GM12878 (cell line): ENCODE measurements around the gene RASGRP3. TPM values are rescaled to one million over a fixed set of nuclear protein-coding genes. Genes with fewer than 3 reads are reported as not detected.

Source experiments
- ATAC-seq: fragments of 200-7000 bp; cut with Tn5 transposase; 3 replicates; pipeline ENCODE4 v1.9.1; 2020; ENCODE audit warnings: mild to moderate bottlenecking, moderate library complexity
- BruUV-seq: library from RNA; stranded (reverse); fragments of 400-500 nt; replicated peaks from 2 replicates; lab custom pipeline; 2021; lab: Mats Ljungman, UMichigan
- CTCF ChIA-PET: fragments of 300-600 bp; sonication (Branson Sonifier 250); formaldehyde crosslinking; extraction: SDS; loops from one replicate; lab custom pipeline; 2021; ENCODE audit warnings: inconsistent platforms; lab: Yijun Ruan, JAX
- POLR2A ChIA-PET: fragments of 350-600 bp; formaldehyde crosslinking; extraction: SDS; loops from one replicate; lab custom pipeline; 2021; ENCODE audit warnings: inconsistent platforms; lab: Charles Lee
- RAD21 ChIA-PET: fragments of 300-600 bp; sonication (Branson Sonifier 250); formaldehyde crosslinking; loops from one replicate; lab custom pipeline; 2023; ENCODE audit warnings: antibody characterized with exemption; ENCODE audit not compliant: unreplicated experiment; lab: Charles Lee
- SMC1A ChIA-PET: fragments of 300-600 bp; sonication (Branson Sonifier 250); formaldehyde crosslinking; loops from one replicate; lab custom pipeline; 2023; ENCODE audit not compliant: unreplicated experiment, uncharacterized antibody; lab: Charles Lee
- DNase-seq: peaks from one replicate; pipeline ENCODE4 v3.0.0-alpha.2; 2011; ENCODE audit warnings: low read depth, low spot score
- FAIRE-seq: peaks from 3 replicates; lab custom pipeline; 2011; peaks lifted over from hg19 to GRCh38; lab: Jason Lieb, UNC
- H2AFZ ChIP-seq: 2 replicates; pipeline ENCODE4 v1.6.0; 2011; ENCODE audit warnings: low read depth, low read length, control low read depth; ENCODE audit not compliant: control insufficient read depth
- H3K27ac ChIP-seq: 2 replicates; pipeline ENCODE4 v1.5.1; 2011; ENCODE audit warnings: control low read depth; ENCODE audit not compliant: control insufficient read depth, insufficient read depth
- H3K27me3 ChIP-seq, 2 experiments: replicated peaks in 1 of 2; 2 replicates each; pipeline versions ENCODE4 v1.6.0 to v1.6.1; 2011; ENCODE audit warnings: low read length in 1 of 2; ENCODE audit not compliant: control insufficient read depth in 2 of 2, insufficient read depth in 2 of 2
- H3K36me3 ChIP-seq, 2 experiments: 2 replicates each; pipeline ENCODE4 v1.5.1; 2011; ENCODE audit warnings: low read length in 1 of 2; ENCODE audit not compliant: control insufficient read depth in 2 of 2, insufficient read depth in 2 of 2
- H3K4me1 ChIP-seq: 2 replicates; pipeline ENCODE4 v1.6.1; 2011; ENCODE audit warnings: mild to moderate bottlenecking, low read length, moderate library complexity, mixed read lengths; ENCODE audit not compliant: control insufficient read depth, insufficient read depth
- H3K4me2 ChIP-seq: 2 replicates; pipeline ENCODE4 v1.6.0; 2011; ENCODE audit warnings: control low read depth; ENCODE audit not compliant: control insufficient read depth, insufficient read depth
- H3K4me3 ChIP-seq: fragments of 200-600 bp; sonication (generic); 2 replicates; pipeline ENCODE4 v1.5.1; 2016
- H3K79me2 ChIP-seq: 2 replicates; pipeline ENCODE4 v1.6.0; 2011; ENCODE audit warnings: low read length; ENCODE audit not compliant: control insufficient read depth, insufficient read depth
- H3K9ac ChIP-seq: 2 replicates; pipeline ENCODE4 v1.8.0; 2011; ENCODE audit warnings: low read length, control low read depth, mixed read lengths; ENCODE audit not compliant: control insufficient read depth, insufficient read depth
- H3K9me3 ChIP-seq: replicated peaks from 3 replicates; pipeline ENCODE4 v1.5.1; 2011; ENCODE audit warnings: mild to moderate bottlenecking, low read length; ENCODE audit not compliant: control insufficient read depth, insufficient read depth
- H4K20me1 ChIP-seq: 2 replicates; pipeline ENCODE4 v1.6.0; 2011; ENCODE audit not compliant: control insufficient read depth, insufficient read depth
- DPF2 ChIP-seq: fragments of 450-650 bp; IDR thresholded peaks from 2 replicates; pipeline ENCODE4 v1.6.1; 2017; ENCODE audit warnings: mild to moderate bottlenecking
- FOS ChIP-seq: IDR thresholded peaks from 3 replicates; pipeline ENCODE4 v1.6.1; 2011; ENCODE audit warnings: borderline replicate concordance; ENCODE audit not compliant: insufficient read length; ENCODE audit errors: extremely low read depth
- FOXM1 ChIP-seq: IDR thresholded peaks from 2 replicates; pipeline ENCODE4 v1.6.1; 2012; ENCODE audit warnings: low read depth, mild to moderate bottlenecking, inconsistent platforms, low read length, moderate library complexity
- IKZF2 ChIP-seq, 2 experiments: fragments of 450-650 bp; IDR thresholded peaks; 2 replicates each; pipeline ENCODE4 v1.6.1; 2017; ENCODE audit warnings: mild to moderate bottlenecking in 2 of 2, moderate library complexity in 2 of 2
- KLF5 ChIP-seq: fragments of 450-650 bp; IDR thresholded peaks from 2 replicates; pipeline ENCODE4 v1.6.1; 2014; ENCODE audit warnings: mild to moderate bottlenecking; ENCODE audit not compliant: partially characterized antibody
- MEF2A ChIP-seq: IDR thresholded peaks from 2 replicates; pipeline ENCODE4 v1.6.1; 2011; ENCODE audit warnings: low read depth, mild to moderate bottlenecking, low read length, moderate library complexity; ENCODE audit not compliant: insufficient read depth
- MTA3 ChIP-seq: IDR thresholded peaks from 2 replicates; pipeline ENCODE4 v1.6.1; 2012; ENCODE audit warnings: low read length, inconsistent platforms, borderline replicate concordance
- MYC ChIP-seq: IDR thresholded peaks from 2 replicates; pipeline ENCODE4 v1.6.1; 2011; ENCODE audit warnings: mild to moderate bottlenecking, low read length, moderate library complexity, inconsistent platforms; ENCODE audit not compliant: insufficient read depth, insufficient replicate concordance, insufficient read length, severe bottlenecking
- NFIC ChIP-seq: IDR thresholded peaks from 2 replicates; pipeline ENCODE4 v1.6.1; 2012; ENCODE audit warnings: low read depth, mild to moderate bottlenecking, inconsistent platforms, low read length, moderate library complexity
- PML ChIP-seq: IDR thresholded peaks from 2 replicates; pipeline ENCODE4 v1.6.1; 2012; ENCODE audit warnings: low read length, inconsistent platforms
- POLR2A ChIP-seq: IDR thresholded peaks from 2 replicates; pipeline ENCODE4 v1.6.1; 2011; ENCODE audit warnings: low read depth, mild to moderate bottlenecking, low read length
- POLR2AphosphoS5 ChIP-seq: IDR thresholded peaks from 2 replicates; pipeline ENCODE4 v1.6.1; 2011; ENCODE audit warnings: mild to moderate bottlenecking, low read length, inconsistent platforms
- SIX5 ChIP-seq: IDR thresholded peaks from 2 replicates; pipeline ENCODE4 v1.6.1; 2011; ENCODE audit warnings: mild to moderate bottlenecking, low read depth, low read length, moderate library complexity; ENCODE audit not compliant: severe bottlenecking
- SMAD5 ChIP-seq: IDR thresholded peaks from 2 replicates; pipeline ENCODE4 v1.6.1; 2016; ENCODE audit warnings: antibody characterized with exemption, low read depth
- STAT3 ChIP-seq: IDR thresholded peaks from 2 replicates; pipeline ENCODE4 v1.6.1; 2011; ENCODE audit warnings: low read depth, low read length, improper control_type of control experiment
- TBL1XR1 ChIP-seq: IDR thresholded peaks from 2 replicates; pipeline ENCODE4 v1.6.1; 2012; ENCODE audit warnings: low read depth, low read length, improper control_type of control experiment
- WGBS: methylation state at CpG from one replicate; pipeline ENCODE4 v1.1.6; 2016; ENCODE audit warnings: low lambda C conversion rate; ENCODE audit not compliant: insufficient replicate concordance, insufficient coverage; ENCODE audit errors: missing lambda C conversion rate; 5-methylcytosine and 5-hydroxymethylcytosine counted together
- in situ Hi-C: fragments of 300-500 bp; cut with MboI; formaldehyde crosslinking; loops from 9 replicates; pipeline ENCODE4 v1.14.3; 2018; ENCODE audit warnings: mixed read lengths
- intact Hi-C: fragments of 100-400 bp; cut with micrococcal nuclease; formaldehyde crosslinking; loops from one replicate; pipeline ENCODE4 v1.14.2; 2022; ENCODE audit not compliant: unreplicated experiment
- polyA plus RNA-seq, 11 experiments: library from polyadenylated mRNA; depleted of rRNA in 4 of 11; unstranded in 6 of 11; stranded (reverse) in 5 of 11; fragments of >200 nt; fragmentation: Nextera tagmentation in 4 of 11; fragmentation: Illumina TruSeq in 1 of 11; extraction: Ambion mirVana in 4 of 11; extraction: Trizol in 1 of 11; gene quantifications; 1 replicate in 1 of 11; 2 replicates in 10 of 11; pipeline versions ENCODE4 v1.2.1 to v1.2.3, GENCODE V29; 2011 to 2016; ENCODE audit warnings: inconsistent platforms in 2 of 11, missing spikeins in 2 of 11, low read depth in 1 of 11
- total RNA-seq, 4 experiments: library from RNA; depleted of rRNA in 3 of 4; stranded (reverse); fragments of >200 nt in 3 of 4; fragmentation: Illumina TruSeq in 1 of 4; extraction: Trizol in 1 of 4; gene quantifications; 2 replicates each; pipeline versions ENCODE4 v1.2.1 to v1.2.3, GENCODE V29; 2013 to 2021
- TF ChIP-seq, protein P1 (sequence below): fragments of 450-650 bp; IDR thresholded peaks from 2 replicates; pipeline ENCODE4 v1.6.1; 2014; ENCODE audit warnings: mild to moderate bottlenecking
- TF ChIP-seq, protein P2 (sequence below): fragments of 450-650 bp; IDR thresholded peaks from 2 replicates; pipeline ENCODE4 v1.6.1; 2017; ENCODE audit warnings: borderline replicate concordance

Gene RASGRP3
- total and polyA plus RNA-seq, 10 of the 15 experiments (the other 5 are each of a cell fraction or from before 2014, with no cell fraction given), result 31.6 to 106 (median 64.7) TPM

DNA sequence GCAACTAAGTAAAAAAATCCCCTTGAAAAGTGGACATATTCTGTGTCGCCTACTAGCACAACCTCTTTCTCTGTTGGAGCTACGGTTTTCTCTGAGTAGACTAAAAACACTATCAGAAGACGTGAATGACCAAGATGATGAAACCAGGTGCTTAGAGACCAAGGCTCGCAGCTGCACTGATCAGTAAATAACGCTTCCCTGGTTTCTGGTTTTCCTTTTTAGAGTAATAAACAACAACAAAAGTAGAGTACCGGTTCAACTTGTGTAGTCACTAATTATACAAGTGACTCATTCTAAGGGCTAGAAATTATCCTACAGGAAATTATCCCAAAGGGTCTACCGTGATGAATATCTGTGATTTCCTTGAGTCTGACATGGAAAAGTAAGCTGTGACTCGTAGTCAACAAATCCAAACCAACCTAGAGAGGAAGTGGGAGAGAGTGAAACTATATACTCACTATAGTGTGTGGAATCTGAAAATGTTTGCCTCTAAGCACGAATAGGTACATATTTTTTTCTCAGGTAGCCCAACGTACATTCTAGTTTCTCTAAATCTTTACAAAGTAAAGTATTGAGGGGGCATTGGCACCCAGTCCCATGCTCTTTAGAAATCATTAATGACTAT is 17.8 kb downstream of the RASGRP3 start (continued):
- TF ChIP-seq NFIC, result peak; percentile 94
- TF ChIP-seq, protein P1, sequence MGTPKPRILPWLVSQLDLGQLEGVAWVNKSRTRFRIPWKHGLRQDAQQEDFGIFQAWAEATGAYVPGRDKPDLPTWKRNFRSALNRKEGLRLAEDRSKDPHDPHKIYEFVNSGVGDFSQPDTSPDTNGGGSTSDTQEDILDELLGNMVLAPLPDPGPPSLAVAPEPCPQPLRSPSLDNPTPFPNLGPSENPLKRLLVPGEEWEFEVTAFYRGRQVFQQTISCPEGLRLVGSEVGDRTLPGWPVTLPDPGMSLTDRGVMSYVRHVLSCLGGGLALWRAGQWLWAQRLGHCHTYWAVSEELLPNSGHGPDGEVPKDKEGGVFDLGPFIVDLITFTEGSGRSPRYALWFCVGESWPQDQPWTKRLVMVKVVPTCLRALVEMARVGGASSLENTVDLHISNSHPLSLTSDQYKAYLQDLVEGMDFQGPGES, result no peak
- TF ChIP-seq KLF5, result no peak

DNA sequence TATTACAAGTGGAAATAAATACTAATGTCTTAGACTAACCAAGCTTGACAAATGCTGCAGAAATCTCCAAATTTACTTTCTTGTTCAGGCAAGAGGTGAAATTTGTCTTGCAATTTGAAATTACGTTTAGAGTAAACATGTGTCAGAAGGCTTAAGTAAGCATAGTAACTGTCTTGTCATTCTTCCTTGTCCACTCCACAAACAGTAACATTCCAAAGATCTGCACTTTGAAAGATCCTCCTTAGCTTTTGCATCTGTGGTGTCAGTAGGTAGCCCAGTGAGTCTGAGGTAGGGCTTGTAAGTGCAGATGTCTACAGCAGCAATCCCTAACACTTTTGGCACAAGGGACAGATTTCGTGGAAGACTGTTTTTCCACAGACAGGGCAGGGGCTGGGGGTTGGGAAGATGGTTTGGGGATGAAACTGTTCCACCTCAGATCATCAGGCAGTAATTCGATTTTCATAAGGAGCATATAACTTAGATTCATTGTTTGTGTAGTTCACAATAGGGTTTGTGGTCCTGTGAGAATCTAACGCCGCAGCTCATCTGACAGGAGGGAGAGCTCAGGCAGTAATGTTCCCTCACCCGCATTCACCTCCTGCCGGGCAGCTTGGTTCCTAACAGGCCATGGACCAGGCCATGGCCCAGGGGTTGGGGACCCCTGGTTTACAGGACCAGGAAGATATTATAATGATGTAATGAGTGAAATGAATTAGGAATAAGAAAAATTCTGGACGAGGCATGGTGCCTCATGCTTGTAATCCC is 18.6 kb downstream of the RASGRP3 start:
- in situ Hi-C loops, result loop anchor here (25.0 kb wide), 1 partner anchor 1192 kb away; no protein-coding TSS in a partner anchor
- Histone ChIP-seq H3K9me3 (no peaks in the 10 kb centered on the region), H3K4me3 (peak overlapping the region; percentile 43; the same call in 1 of the 2 replicates), H3K9ac (peak overlapping the region; percentile 54), H2AFZ (no peak overlapping the region), H3K27ac (peak overlapping the region; percentile 69), H3K79me2 (peaks cover 97% of the 10 kb centered on the region), H3K27me3 (no peaks in the 10 kb centered on the region), H3K4me2 (peak overlapping the region; percentile 62), H3K36me3 (peaks cover 0 to 10% of the 10 kb centered on the region in 2 experiments; a peak in 2 of 4 replicates), H3K4me1 (peaks cover 75% of the 10 kb centered on the region), H4K20me1 (no peaks in the 10 kb centered on the region)
- intact Hi-C loops, result loop anchor here (10.0 kb wide), 1 partner anchor 1130 kb away; no protein-coding TSS in a partner anchor
- ChIA-PET CTCF (interaction anchor here (1.6 to 4.0 kb wide), 5 partner anchors 10 to 88 kb away, joined by 6 to 26 read pairs (median 8); partner anchors contain the start of gene RASGRP3), SMC1A (interaction anchor here (0.6 to 15.4 kb wide), 9 partner anchors 7 to 1088 kb away, joined by 3 to 258 read pairs (median 3); partner anchors contain the start of genes FAM98A and RASGRP3), POLR2A (interaction anchor here (0.7 to 3.3 kb wide), 4 partner anchors 16 to 35 kb away, joined by 3 to 36 read pairs (median 8); partner anchors contain the start of gene RASGRP3), RAD21 (interaction anchor here (1.2 to 15.9 kb wide), 2 partner anchors 10 to 15 kb away, joined by 4 to 222 read pairs; partner anchors contain the start of gene RASGRP3)
- FAIRE-seq (no peak), ATAC-seq (0 out of 3 replicates have a peak, but pooled peaks have one; percentile 6), DNase-seq (no peak)
- BruUV-seq, result no TSS peak
- WGBS, result 0% methylated on average over 8 of the region's 8 CpGs
- TF ChIP-seq KLF5, result no peak
- TF ChIP-seq SMAD5, result peak; percentile 38; the same call in 1 of the 2 replicates
- no peak for TF ChIP-seq STAT3
- no peak for TF ChIP-seq TBL1XR1
- TF ChIP-seq MEF2A, result no peak
- TF ChIP-seq POLR2AphosphoS5, result peak; percentile 53
- TF ChIP-seq SIX5, result no peak
- TF ChIP-seq FOS, result no peak
- 0 out of 2 replicates have a peak, but pooled peaks have one; percentile 16 for TF ChIP-seq PML
- TF ChIP-seq, protein P2, sequence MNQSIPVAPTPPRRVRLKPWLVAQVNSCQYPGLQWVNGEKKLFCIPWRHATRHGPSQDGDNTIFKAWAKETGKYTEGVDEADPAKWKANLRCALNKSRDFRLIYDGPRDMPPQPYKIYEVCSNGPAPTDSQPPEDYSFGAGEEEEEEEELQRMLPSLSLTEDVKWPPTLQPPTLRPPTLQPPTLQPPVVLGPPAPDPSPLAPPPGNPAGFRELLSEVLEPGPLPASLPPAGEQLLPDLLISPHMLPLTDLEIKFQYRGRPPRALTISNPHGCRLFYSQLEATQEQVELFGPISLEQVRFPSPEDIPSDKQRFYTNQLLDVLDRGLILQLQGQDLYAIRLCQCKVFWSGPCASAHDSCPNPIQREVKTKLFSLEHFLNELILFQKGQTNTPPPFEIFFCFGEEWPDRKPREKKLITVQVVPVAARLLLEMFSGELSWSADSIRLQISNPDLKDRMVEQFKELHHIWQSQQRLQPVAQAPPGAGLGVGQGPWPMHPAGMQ, result no peak
- peak; percentile 15; the same call in 1 of the 2 replicates for TF ChIP-seq MTA3
- no peak for TF ChIP-seq POLR2A
- TF ChIP-seq FOXM1, result no peak
- no peak for TF ChIP-seq DPF2
- TF ChIP-seq NFIC, result no peak
- TF ChIP-seq IKZF2 (IDR thresholded peaks at IDR 0.05), result no peak
- TF ChIP-seq MYC, result no peak
